GM21619 (cell line): ENCODE measurements around the gene EME2.
"Not testable (repeated sequence)": the region's sequence is repeated elsewhere in the genome, so short reads cannot be mapped to it uniquely, and the experiment has no call there.

Experiments
- ATAC-seq: cut with Tn5 transposase; IDR thresholded peaks from one replicate; pipeline ENCODE4 v1.9.1; 2021; ENCODE audit not compliant: unreplicated experiment

EME2 gene

DNA sequence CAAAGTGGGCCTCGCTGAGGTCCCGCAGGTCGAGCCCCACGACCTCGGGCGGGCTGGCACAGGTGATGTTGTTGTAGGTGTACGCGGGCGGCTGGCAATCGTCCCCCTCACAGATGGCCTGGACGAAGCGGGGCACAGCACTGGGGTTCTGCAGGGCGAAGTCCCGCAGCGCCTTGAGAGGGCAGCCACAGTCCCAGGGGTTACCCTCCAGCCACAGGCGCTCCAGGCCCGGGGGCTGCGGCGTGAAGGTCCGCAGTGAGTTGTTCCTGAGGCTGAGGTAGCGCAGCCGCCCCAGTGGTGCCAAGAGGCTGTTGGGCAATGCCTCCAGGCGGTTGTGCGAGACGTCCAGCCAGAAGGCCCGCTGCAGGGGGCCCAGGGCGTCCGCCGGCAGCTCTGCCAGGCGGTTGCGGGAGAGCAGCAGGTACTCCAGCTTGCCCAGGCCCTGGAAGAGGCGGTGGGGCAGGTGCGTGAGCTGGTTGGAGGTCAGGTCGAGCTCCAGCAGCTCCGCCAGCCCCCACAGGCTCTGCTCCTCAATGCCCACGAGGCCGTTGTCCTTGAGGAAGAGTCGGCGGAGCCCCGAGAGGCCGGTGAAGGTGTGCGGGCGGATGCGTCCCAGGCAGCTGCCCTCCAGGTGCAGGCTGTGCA is 18.1 kb downstream of the EME2 start:
- ATAC-seq, result no peak

DNA sequence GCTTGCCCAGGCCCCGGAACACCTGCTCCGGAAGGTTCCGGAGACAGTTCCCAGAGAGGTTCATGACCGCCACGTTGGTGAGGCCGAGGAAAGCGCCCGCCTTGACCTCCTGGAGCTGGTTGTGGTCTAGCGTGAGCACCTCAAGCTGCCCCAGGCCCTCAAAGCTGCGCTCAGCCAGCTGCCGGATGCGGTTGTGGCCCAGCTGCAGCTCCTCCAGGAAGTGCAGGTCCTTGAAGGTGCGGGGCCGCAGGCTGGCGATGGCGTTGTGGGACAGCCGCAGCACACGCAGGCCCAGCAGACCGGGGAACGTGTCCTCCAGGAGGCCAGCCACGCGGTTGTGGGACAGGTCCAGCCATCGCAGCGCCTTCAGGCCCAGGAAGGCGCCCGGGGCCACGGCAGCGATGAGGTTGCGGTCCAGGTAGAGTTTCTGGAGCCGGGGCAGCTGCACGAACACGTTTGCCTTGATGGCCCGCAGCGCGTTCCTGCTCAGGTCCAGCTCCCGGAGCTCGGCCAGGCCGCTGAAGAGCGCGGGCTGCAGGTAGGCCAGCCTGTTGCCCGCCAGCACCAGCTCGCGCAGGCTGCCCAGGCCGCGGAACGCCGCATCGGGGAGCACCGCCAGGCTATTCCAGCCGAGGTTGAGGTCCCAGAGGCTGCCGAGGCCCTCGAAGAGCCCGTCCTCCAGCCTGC is 18.8 kb downstream of the EME2 start:
- ATAC-seq, result no peak

DNA sequence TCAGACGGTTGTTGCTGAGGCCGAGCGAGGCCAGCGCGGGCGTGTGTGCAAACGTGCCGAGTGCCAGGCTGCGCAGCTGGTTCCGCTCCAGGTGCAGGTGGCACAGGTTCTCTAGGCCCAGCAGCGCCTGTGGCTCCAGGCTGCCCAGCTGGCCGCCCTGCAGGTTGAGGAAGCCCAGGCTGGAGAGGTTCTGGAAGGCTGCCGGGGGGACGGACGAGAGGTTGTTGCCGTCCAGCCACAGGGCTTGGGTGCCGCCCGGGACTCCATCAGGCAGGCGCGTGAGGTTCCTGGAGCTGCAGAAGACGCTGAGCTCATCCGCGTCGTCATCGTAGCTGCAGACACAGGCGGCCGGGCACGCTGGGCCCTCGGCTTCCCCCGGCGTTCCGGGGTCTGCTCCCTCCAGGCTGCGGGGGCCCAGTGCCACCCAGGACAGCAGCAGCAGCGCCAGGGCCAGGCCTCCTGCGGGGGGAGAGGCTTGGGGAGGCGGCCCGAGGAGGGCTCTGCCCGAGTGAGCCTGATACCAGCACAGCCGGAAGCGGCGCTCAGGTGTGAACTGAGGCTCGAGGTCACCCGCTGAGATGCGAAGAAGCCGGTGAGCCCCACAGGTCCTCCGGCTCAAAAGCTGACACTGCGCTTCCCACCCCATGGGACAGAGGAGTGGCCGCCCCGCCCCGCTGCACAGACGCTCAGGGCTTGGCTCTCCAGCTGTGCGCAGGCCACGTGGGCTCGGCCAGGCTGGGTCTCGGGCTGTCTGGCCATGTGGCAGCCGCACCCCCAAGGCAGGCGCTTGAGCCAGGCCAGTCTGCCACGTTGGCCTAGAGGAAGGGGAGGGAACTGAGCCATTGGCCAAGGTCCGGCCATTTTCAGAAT is 19.6 kb downstream of the EME2 start:
- no peak for ATAC-seq

DNA sequence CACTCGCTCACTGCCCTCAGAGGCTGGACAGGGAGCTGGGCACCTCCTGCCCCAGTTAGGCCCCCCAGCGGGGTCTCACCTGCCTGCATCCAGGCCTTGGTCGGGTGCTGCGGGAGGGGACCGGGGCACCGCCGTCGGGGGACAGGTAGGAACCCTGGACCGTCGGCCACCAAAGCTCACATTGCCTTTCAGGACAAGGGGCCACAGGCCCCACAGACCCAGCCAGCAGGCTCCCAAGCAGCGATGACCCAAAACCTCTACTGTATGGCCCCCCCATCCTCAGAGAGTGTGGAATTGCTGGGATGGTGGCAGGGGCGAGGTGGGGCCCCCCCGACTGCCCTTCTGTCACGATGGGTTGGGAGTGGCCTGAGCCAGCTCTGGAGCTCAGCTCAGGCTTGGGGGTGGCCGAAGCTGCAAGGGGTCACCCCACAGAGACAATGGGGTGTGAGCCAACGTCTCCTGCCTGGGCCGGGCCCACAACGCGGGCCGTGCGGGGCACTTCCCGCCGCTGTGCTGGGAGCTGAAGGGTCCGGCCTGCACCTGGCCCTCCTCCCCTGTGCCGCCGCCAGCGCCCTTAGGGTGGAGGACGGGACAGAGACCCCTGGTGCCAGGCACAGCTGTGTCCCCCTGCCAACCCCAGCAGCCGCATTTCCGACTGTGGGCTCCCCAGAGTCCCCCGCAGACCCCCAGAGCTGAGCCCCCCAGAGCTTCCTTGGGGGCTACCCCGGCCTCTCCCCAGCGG is 20.4 kb downstream of the EME2 start:
- ATAC-seq, result no peak

DNA sequence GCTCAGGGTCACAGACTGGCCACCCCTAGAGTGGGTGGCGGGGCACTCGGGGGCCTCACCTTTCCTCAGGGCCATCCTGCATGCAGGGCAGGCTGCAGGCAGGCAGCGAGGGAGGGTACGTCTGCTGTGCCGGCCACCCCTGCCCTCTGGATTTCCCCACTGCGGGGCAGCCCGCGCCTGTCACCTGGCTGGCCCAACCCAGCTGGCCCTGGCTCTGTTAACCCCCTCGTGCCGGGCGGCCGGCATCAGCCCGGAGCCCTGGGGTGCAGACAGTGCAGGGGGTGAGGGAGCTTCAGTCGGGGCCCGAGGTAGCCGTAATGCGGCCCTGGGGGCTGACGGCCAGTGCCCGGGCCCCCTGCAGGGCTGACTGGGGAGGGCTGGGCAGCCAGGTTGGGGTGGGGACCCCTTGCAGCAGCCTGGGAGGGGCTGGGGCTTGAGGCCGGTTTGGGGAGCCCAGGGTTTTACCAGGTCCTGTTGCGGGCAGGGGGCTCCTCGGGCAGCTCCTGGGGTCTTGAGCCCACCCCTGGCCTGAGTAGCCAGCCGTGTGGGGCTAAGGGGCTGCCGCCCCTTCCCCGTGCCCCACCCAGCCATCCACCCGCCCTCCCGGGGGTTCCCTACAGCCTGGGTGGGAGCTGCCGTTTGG is 21.1 kb downstream of the EME2 start, which contains the start of gene IGFALS:
IGFALS (minus strand) TSS at position 128 of the 643 bp plus-strand sequence; CDS start at position 75, 53 bp downstream.
- ATAC-seq, result no peak

DNA sequence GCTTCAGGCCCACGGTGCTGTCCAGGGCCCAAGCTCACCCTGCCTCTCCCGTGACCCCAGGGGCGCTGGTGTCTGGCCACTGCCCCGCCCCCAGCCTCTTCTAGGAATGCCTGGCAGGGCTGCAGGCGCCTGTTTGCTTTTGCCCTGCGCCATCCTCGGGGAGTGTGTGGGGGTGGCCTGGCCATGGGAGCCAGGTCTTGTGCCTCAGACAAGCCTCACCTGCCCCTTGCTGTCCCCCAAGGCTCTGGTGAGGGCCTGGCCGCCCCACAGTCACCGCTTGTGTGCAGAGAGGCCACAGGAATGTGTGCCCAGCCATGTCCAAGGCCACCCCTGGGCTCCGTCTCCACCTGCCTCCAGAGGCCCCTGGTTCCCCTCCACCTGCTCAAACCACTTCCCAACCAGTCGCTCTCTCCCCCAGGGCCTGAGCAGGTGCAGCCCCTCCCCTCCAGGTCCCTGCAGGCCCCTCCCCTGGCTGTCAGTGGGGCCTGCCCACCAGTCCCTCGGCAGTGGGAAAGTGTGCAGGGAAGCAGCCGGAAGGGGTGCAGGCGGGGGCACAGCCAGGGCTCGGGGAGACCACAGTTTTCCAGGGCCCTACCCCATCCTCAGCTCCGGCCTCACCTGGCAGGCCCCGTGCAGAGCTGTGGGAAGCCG is 21.7 kb downstream of the EME2 start:
- ATAC-seq, result no peak

DNA sequence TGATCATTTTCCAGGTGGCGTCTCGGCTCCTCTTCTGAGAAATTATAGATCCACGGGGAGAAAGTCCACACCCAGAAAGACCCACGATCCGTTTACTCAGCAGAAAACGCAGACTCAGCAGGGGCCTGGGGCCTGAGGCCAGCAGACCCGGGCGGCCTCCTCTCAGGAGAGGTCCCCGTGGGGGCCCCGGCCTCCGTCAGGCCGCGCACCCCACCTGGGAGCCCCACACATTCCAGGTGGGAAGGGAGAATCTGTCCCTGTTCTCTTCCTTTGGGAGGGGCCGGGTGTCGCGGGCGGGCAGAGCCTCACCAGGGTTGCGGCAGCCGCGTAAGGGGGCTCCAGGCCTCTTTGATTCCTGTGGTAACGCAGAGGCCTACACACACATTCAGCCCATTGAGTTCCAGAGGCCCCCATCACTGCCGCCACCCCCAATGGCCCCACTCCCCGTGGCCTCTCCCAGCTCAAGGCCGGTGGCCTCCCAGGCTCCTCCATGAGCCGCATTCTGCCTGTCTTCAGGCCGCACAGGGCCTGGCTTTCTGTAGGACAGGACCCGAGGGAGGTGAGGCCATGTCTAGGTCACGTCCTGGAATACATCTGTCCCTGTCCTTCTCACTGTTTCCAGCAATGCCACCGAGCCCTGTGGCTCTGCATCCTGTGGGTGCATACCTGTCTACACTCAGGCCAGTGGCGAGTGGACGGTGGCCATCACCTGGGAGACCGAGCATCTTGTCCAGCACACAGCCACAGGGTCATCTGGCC is 22.5 kb downstream of the EME2 start:
- no peak for ATAC-seq

DNA sequence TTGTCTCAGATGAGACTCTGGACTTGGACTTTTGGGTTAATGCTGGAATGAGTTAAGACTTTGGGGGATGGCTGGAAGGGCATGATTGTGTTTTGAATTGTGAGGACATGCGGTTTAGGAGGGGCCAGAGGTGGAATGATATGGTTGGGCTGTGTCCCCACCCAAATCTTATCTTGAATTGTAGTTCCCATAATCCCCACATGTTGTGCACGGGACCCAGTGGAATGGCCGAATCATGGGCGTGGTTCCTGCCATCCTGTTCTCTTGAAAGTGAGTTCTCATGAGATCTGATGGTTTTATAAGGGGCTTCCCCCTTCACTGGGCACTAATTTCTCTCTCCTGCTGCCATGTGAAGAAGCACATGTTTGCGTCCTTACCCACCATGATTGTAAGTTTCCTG is 26.7 kb downstream of the EME2 start:
- ATAC-seq, result not testable (repeated sequence)

DNA sequence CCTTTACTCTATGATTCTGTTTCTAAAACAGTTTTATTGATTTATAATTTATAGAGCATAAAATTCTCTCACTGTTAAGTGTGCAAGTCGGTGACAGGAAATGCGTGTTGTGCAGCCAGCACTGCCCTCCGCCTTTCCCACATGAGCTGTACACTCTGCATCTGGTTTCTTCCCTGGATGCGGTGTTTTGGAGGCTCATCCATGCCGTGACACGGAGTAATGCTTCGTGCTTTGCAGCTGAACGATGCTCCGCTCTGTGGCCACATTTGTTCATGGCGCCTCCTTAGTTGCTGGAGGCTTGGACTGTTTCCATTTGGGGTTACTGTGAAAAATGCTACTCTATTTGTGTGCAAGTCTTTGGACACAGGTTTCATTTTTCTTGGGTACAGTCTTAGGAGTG is 28.1 kb downstream of the EME2 start:
- no peak for ATAC-seq

DNA sequence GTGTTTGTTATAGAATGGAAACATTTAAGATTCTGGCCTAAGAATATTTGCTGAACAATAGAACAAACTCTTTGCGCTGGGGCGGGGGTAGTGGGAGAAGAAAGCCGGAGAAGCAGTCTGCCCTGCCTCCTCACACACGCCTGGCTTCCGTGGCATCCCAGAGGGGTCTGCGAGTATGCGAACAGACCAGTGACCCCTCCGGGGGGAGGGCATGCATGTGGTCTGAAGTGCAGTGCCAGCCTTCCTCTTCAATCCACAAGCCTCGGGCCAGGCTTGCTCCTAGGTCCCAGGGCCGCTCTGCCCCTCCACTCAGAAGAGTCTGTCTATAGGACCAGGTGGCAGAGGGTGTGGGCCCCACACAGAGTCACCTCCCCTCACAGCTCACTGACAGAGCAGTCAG is 35.0 kb downstream of the EME2 start:
- no peak for ATAC-seq

DNA sequence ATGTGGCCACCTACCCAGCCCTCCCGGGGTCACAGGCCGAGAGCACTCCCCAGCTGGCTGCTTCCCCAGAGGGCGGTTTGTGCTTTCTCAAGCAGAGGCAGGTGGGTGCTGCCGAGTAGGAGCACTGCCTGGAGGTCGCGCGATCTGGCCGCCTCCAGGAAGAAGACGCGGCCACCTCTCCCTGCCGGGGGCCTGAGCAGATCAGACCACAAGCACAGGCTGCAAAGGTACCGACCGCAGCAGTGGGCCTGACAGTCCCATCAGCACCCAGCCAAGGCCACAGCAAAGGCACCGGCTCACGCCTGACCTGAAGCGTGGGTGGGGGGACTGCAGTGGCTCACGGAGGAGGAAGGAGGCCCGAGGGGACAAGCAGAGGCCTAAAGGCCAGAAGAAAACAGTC is 36.1 kb downstream of the EME2 start:
- no peak for ATAC-seq

DNA sequence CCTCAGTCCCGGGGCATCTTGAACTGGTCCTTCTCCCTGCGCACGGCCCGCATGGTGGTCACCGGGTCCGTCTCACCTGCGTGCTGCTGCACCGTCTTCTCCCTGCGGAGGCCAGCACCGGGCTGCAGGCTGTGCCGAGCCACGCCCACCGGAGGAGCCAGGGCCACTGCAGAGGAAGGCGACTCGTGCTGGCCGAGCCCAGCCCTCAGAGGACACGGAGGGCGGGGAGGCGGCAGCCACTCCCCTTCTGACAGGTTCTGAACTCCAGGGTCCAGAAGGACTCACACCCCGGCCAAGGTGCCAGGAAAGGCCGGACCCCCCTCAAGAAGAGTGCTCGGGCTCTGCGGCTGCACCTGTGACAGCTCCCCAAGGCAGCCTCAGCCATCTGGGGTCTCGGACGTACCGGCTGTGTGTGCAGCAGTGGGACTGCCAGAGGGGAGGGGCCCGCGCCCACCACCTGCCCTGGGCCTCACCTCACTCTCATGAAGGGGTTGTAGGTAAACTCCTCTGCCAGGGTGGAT is 36.7 kb downstream of the EME2 start:
- no peak for ATAC-seq

DNA sequence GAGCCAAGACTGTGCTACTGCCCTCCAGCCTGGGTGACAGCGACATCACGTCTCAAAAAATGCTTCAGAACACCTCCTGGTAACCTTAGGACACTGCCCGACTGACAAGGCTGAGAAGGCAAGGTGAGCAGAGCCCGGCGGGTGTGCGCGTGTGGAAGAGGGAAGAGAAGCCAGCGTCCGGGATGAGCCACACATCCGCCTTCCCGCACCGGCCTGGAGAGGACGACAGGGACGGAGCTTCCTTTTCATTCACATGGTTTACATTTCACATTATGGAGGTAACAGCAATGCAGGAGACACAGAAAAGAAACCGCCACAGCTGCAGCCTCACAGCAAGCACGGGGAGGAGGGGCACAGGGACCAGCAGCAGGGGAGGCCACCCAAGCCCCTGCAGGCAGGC is 37.5 kb downstream of the EME2 start:
- no peak for ATAC-seq

DNA sequence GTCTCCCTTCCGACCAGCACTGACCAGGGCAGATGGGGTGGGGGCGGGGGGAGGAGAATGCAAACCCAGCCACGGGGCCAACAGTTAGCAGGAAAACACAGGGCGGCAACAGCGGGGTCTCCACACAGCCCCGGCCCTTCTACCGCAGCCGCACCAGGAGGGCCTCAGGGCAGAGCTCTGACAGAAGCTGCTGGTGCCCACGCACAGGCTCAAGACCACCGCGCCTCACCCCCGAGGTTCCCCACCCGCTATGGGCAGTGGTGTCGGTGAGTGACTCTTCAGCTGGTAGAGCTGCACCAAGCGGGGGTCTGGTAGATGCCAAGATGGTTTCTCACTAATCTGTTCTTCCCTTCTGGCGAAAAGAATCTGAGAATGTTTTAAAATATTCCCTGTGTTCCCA is 37.9 kb downstream of the EME2 start:
- ATAC-seq, result no peak

DNA sequence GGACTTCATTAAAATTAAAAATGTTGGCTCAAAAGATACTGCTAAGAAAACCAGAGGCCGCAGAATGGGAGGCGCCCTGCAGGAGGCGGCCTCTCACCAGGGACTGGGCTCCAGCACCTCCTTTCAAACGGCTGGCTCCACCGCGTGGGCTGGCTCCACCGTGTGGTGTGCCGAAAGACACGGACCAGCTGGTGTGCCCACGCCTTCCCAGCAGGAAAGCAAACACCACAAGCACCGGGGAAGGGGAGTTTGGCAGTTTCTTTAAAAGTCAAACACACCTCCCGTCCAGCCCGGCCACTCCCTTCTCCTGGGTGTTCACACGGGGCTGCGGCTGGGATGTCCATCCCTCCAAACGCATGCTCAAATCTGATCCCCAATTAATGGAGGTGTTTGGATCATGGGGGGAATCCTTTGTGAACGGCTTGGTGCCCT is 40.1 kb downstream of the EME2 start:
- no peak for ATAC-seq

DNA sequence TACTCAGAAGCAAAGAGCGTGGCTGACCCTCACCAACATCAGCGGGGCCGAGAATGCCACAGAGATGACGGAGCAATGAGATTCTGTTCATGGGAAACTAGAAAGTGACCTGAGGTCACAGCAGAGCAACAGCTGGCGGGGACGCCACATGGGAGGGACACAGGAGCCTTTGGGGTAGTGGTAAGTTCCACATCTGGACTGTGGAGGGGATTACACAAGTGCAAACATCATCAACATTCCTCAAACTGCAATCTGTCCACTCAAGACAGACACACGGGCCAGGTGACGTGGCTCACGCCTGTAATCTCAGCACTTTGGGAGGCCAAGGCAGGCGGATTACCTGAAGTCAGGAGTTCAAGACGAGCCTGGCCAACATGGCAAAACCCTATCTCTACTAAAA is 42.9 kb downstream of the EME2 start:
- ATAC-seq, result no peak

DNA sequence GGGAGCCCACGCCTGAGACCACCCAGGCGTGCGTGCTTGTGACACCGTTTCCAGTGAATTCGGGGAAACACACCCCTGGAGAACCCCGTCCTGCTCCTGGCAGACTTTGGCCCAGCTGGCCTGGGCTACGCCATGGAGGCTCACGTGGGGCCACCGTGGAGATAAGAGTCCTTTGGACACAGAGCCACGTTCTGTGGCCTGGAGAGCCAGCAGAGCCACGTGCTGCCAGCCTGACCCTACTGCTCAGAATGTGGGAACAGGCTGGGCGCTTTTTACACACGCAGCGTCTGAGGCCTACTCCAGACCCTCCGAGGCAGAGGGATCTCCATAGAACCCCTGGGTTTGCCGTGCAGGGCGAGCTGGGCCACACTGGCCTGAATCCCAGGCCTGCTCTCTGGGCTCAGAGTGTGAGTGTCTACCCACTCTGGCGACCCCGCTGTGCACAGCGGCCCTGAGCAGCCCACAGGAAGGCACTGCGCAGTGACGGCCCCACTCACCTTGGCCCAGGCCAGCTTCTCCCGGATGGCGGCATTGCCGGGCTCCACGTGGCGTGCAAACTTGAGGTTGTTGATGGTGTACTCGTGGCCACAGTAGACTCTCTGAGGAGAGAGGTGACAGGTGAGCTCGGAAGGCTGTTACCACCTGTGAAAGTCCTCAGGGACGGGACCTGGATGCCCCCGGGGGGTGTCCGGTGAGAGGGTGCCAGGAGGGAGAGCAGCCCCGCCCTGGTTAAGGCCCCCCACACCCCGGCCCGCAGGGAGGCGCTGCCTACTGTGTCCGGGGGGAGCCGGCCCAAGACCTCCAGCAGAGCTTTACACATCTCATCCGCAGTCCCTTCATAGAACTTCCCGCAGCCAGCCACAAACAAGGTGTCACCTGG is 44.0 kb downstream of the EME2 start:
- no peak for ATAC-seq

DNA sequence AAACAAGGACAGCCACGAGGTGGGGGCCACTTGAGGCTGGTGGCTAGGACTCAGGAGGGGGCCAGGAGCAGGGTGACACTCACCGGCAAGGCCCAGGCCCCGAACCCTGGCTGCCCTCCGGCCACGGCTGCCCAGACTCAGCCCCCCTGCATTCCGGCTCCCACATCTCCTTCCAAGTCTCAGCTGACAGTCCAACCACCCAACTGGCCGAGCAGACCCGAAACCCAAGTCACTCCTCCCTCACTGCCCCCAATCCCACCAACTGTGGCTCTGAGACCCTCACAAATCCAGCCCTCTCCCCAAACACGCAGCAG is 44.6 kb downstream of the EME2 start:
- no peak for ATAC-seq
